Measurements from ENCODE around the gene TM4SF4.

- TF ChIP-seq POLR2AphosphoS5 (IDR thresholded peaks at IDR 0.05; ENCODE audit: borderline replicate concordance, low read depth, low read length), result no peak
- TF ChIP-seq EZH2 (IDR thresholded peaks at IDR 0.05), result no peak
Observed at GRCh38 chr3:149532489-149533180, 58.1 kb downstream of the TM4SF4 start.

All from SK-N-MC (cell line).